H9 (cell line): ENCODE measurements around the gene GYS1. TPM values are rescaled to one million over a fixed set of nuclear protein-coding genes. Genes with fewer than 3 reads are reported as not detected.

Experiments
- DNase-seq: peaks from one replicate; pipeline ENCODE4 v3.0.0-alpha.2; 2017
- H2AFZ ChIP-seq: one replicate; pipeline ENCODE4 v1.6.1; 2013; ENCODE audit warnings: mild to moderate bottlenecking, low read length, control low read depth, moderate library complexity
- H2AK5ac ChIP-seq: 2 replicates; pipeline ENCODE4 v1.6.1; 2013; ENCODE audit warnings: low read length, control low read depth, mixed read lengths; ENCODE audit not compliant: insufficient read length
- H2BK120ac ChIP-seq: one replicate; pipeline ENCODE4 v1.6.1; 2013; ENCODE audit warnings: low read depth, mild to moderate bottlenecking, low read length, control low read depth, inconsistent platforms; ENCODE audit not compliant: poor library complexity, severe bottlenecking
- H2BK12ac ChIP-seq: 2 replicates; pipeline ENCODE4 v1.6.1; 2013; ENCODE audit warnings: low read length, control low read depth, mixed read lengths, low read depth; ENCODE audit not compliant: insufficient read length
- H2BK15ac ChIP-seq: 2 replicates; pipeline ENCODE4 v1.6.1; 2013; ENCODE audit warnings: low read depth, low read length, control low read depth
- H2BK20ac ChIP-seq: one replicate; pipeline ENCODE4 v1.6.1; 2013; ENCODE audit warnings: low read depth, mild to moderate bottlenecking, low read length, control low read depth, inconsistent platforms; ENCODE audit not compliant: poor library complexity, severe bottlenecking
- H2BK5ac ChIP-seq: 2 replicates; pipeline ENCODE4 v1.6.1; 2013; ENCODE audit warnings: low read length, control low read depth, mixed read lengths; ENCODE audit not compliant: insufficient read length
- H3K14ac ChIP-seq: 2 replicates; pipeline ENCODE4 v1.6.1; 2013; ENCODE audit warnings: low read length, control low read depth; ENCODE audit not compliant: insufficient read depth
- H3K18ac ChIP-seq: 2 replicates; pipeline ENCODE4 v1.6.1; 2013; ENCODE audit warnings: low read depth, mild to moderate bottlenecking, mixed read lengths, low read length, control low read depth; ENCODE audit not compliant: insufficient read length
- H3K23ac ChIP-seq: 2 replicates; pipeline ENCODE4 v1.6.1; 2013; ENCODE audit warnings: low read length, control low read depth, mixed read lengths, low read depth; ENCODE audit not compliant: insufficient read length
- H3K23me2 ChIP-seq: 2 replicates; pipeline ENCODE4 v1.6.1; 2013; ENCODE audit warnings: low read depth, mild to moderate bottlenecking, mixed read lengths, low read length, control low read depth; ENCODE audit not compliant: insufficient read length, poor library complexity, severe bottlenecking
- H3K27ac ChIP-seq: 2 replicates; pipeline ENCODE4 v1.5.1; 2013; ENCODE audit warnings: low read length, control low read depth, mixed read lengths, low read depth; ENCODE audit not compliant: insufficient read length
- H3K27me3 ChIP-seq: 2 replicates; pipeline ENCODE4 v1.6.1; 2013; ENCODE audit warnings: low read length, control low read depth, inconsistent platforms; ENCODE audit not compliant: insufficient read depth
- H3K4ac ChIP-seq: 2 replicates; pipeline ENCODE4 v1.6.1; 2013; ENCODE audit warnings: low read depth, mild to moderate bottlenecking, control low read depth, inconsistent platforms, low read length, moderate library complexity
- H3K4me1 ChIP-seq: 2 replicates; pipeline ENCODE4 v1.6.1; 2013; ENCODE audit warnings: low read length, control low read depth, inconsistent platforms; ENCODE audit not compliant: insufficient read depth
- H3K4me2 ChIP-seq: 2 replicates; pipeline ENCODE4 v1.6.1; 2013; ENCODE audit warnings: low read length, control low read depth, mixed read lengths; ENCODE audit not compliant: insufficient read length, insufficient read depth
- H3K56ac ChIP-seq: 2 replicates; pipeline ENCODE4 v1.6.1; 2013; ENCODE audit warnings: low read depth, mild to moderate bottlenecking, mixed read lengths, low read length, control low read depth; ENCODE audit not compliant: insufficient read length
- H3K79me1 ChIP-seq: 2 replicates; pipeline ENCODE4 v1.6.1; 2013; ENCODE audit warnings: low read depth, mild to moderate bottlenecking, moderate library complexity, low read length, control low read depth, inconsistent platforms; ENCODE audit not compliant: insufficient read depth, poor library complexity, severe bottlenecking
- H3K79me2 ChIP-seq: 2 replicates; pipeline ENCODE4 v1.6.1; 2013; ENCODE audit warnings: low read length, control low read depth, inconsistent platforms; ENCODE audit not compliant: insufficient read depth
- H3K9ac ChIP-seq: 2 replicates; pipeline ENCODE4 v1.6.1; 2013; ENCODE audit warnings: low read length, control low read depth, mixed read lengths; ENCODE audit not compliant: insufficient read length; ENCODE audit errors: extremely low read depth
- H3K9me3 ChIP-seq: one replicate; pipeline ENCODE4 v1.6.1; 2013; ENCODE audit warnings: low read depth, low read length, inconsistent platforms; ENCODE audit not compliant: control insufficient read depth
- H3T11ph ChIP-seq: one replicate; pipeline ENCODE4 v1.6.1; 2013; ENCODE audit warnings: mild to moderate bottlenecking, low read length, control low read depth, inconsistent platforms
- H4K20me1 ChIP-seq: one replicate; pipeline ENCODE4 v1.6.1; 2013; ENCODE audit not compliant: control insufficient read depth, insufficient read length, insufficient read depth
- H4K5ac ChIP-seq: 2 replicates; pipeline ENCODE4 v1.6.1; 2013; ENCODE audit warnings: low read depth, mild to moderate bottlenecking, mixed read lengths, low read length, control low read depth; ENCODE audit not compliant: insufficient read length
- H4K8ac ChIP-seq: replicated peaks from 2 replicates; pipeline ENCODE4 v1.6.1; 2013; ENCODE audit warnings: low read length, control low read depth, mixed read lengths, low read depth; ENCODE audit not compliant: insufficient read length
- H4K91ac ChIP-seq: 2 replicates; pipeline ENCODE4 v1.6.1; 2013; ENCODE audit warnings: low read depth, mild to moderate bottlenecking, moderate library complexity, mixed read lengths, low read length, control low read depth; ENCODE audit not compliant: insufficient read length
- H3K27ac Mint-ChIP-seq, 3 experiments: 2 replicates in 2 of 3; 3 replicates in 1 of 3; pipeline ENCODE4 v1.8.0; 2020 to 2021; ENCODE audit warnings: mixed read lengths in 3 of 3, mild to moderate bottlenecking in 1 of 3, moderate library complexity in 1 of 3
- H3K27me3 Mint-ChIP-seq: 2 replicates; pipeline ENCODE4 v1.8.0; 2021; ENCODE audit warnings: low read depth, mild to moderate bottlenecking, moderate library complexity, mixed read lengths
- H3K36me3 Mint-ChIP-seq, 3 experiments: 2 replicates in 2 of 3; 3 replicates in 1 of 3; pipeline ENCODE4 v1.8.0; 2020 to 2021; ENCODE audit warnings: low read depth in 3 of 3, mixed read lengths in 3 of 3; ENCODE audit not compliant: insufficient read depth in 1 of 3
- H3K4me1 Mint-ChIP-seq, 2 experiments: 2 replicates each; pipeline ENCODE4 v1.8.0; 2020; ENCODE audit warnings: mixed read lengths in 2 of 2
- H3K4me3 Mint-ChIP-seq, 2 experiments: 2 replicates in 1 of 2; 3 replicates in 1 of 2; pipeline ENCODE4 v1.8.0; 2020 to 2021; ENCODE audit warnings: mild to moderate bottlenecking in 2 of 2, mixed read lengths in 2 of 2, moderate library complexity in 1 of 2
- H3K9me3 Mint-ChIP-seq, 2 experiments: 2 replicates in 1 of 2; 3 replicates in 1 of 2; pipeline ENCODE4 v1.8.0; 2020; ENCODE audit warnings: mild to moderate bottlenecking in 2 of 2, mixed read lengths in 2 of 2, moderate library complexity in 1 of 2
- WGBS: extraction: QIAGEN DNeasy Blood & Tissue Kit; methylation state at CpG from one replicate; pipeline ENCODE4 v1.1.7; 2013; ENCODE audit warnings: missing lambda C conversion rate, low lambda C conversion rate, mixed read lengths; ENCODE audit not compliant: insufficient read length; ENCODE audit errors: extremely low coverage; 5-methylcytosine and 5-hydroxymethylcytosine counted together
- total RNA-seq: library from RNA; stranded (reverse); gene quantifications from 2 replicates; pipeline ENCODE4 v1.2.1, GENCODE V29; 2021
- TF ChIP-seq, protein P1 (sequence below): fragments of 200-600 bp; sonication (generic); conservative IDR thresholded peaks from 3 replicates; pipeline ENCODE4 v1.8.0; 2021; ENCODE audit warnings: antibody characterized with exemption, mild to moderate bottlenecking

GYS1 gene
- total RNA-seq, 1 experiment from 2014 or later, result 44.3 TPM

DNA sequence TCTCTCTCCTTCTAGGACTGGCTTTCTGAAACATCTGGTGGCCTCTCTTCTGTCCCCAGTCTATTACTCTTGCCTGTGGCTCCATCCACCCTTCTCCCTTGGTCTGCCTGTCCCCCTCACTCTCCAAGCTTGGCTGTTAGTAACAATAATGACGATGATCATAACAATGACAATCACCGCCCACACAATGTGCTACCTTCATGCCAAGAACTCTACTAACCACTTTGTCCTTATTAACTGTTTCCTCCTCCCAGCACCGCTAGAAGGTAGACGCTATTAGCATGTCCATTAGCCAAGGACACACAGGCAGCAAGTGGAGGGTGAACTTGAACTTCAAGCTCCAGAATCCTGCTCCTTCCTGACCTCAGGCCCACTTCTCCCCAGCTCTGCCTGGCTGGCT is 2.7 kb downstream of the GYS1 start:
- H3K36me3 Mint-ChIP-seq, result peaks cover 18 to 49% (median 46%) of the 10 kb centered on the region in 3 experiments
- Histone ChIP-seq H3K27me3 (no peaks in the 10 kb centered on the region), H4K8ac (no peak overlapping the region), H3K23me2 (peaks cover 8% of the 10 kb centered on the region), H3T11ph (no peak overlapping the region), H3K79me1 (no peaks in the 10 kb centered on the region), H3K14ac (no peak overlapping the region; the same call in 1 of the 2 replicates), H3K27ac (no peak overlapping the region), H4K5ac (no peak overlapping the region), H2AFZ (no peak overlapping the region), H3K23ac (no peak overlapping the region), H3K18ac (no peak overlapping the region), H4K20me1 (no peaks in the 10 kb centered on the region), H2BK12ac (no peak overlapping the region), H4K91ac (no peak overlapping the region), H2BK5ac (no peak overlapping the region), H3K4ac (no peak overlapping the region), H3K79me2 (peaks cover 9% of the 10 kb centered on the region; the same call in 1 of the 2 replicates), H3K4me2 (no peak overlapping the region), H3K56ac (no peak overlapping the region), H2BK120ac (no peak overlapping the region), H3K4me1 (no peaks in the 10 kb centered on the region; the same call in 1 of the 2 replicates), H2BK15ac (no peak overlapping the region), H3K9me3 (no peaks in the 10 kb centered on the region), H3K9ac (no peak overlapping the region), H2BK20ac (no peak overlapping the region), H2AK5ac (no peak overlapping the region)
- TF ChIP-seq, protein P1, sequence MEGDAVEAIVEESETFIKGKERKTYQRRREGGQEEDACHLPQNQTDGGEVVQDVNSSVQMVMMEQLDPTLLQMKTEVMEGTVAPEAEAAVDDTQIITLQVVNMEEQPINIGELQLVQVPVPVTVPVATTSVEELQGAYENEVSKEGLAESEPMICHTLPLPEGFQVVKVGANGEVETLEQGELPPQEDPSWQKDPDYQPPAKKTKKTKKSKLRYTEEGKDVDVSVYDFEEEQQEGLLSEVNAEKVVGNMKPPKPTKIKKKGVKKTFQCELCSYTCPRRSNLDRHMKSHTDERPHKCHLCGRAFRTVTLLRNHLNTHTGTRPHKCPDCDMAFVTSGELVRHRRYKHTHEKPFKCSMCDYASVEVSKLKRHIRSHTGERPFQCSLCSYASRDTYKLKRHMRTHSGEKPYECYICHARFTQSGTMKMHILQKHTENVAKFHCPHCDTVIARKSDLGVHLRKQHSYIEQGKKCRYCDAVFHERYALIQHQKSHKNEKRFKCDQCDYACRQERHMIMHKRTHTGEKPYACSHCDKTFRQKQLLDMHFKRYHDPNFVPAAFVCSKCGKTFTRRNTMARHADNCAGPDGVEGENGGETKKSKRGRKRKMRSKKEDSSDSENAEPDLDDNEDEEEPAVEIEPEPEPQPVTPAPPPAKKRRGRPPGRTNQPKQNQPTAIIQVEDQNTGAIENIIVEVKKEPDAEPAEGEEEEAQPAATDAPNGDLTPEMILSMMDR, result no peak
- H3K27me3 Mint-ChIP-seq, result no peaks in the 10 kb centered on the region
- WGBS, result no CpG with 5 or more reads among the region's 4 CpGs
- H3K9me3 Mint-ChIP-seq, result no peaks in the 10 kb centered on the region
- H3K27ac Mint-ChIP-seq, result peak overlapping the region in 2 of 3 experiments; percentile 4 to 32; a peak in 2 of 7 replicates
- DNase-seq, result no peak
- peaks cover 30 to 35% of the 10 kb centered on the region in 2 experiments for H3K4me1 Mint-ChIP-seq
- peak overlapping the region; percentile 16 to 24; a peak in 3 of 5 replicates for H3K4me3 Mint-ChIP-seq
